ENCODE results near the gene HSPA1B.
"Not testable (repeated sequence)": the region's sequence is repeated elsewhere in the genome, so short reads cannot be mapped to it uniquely, and the experiment has no call there.

Gene HSPA1B

GRCh38 chr6:31792761-31793171 is 34.8 kb upstream of the HSPA1B start:
- Histone ChIP-seq H3K4me3 (no peak overlapping the region), H3K27me3 (ENCODE audit: low read depth) (no peaks in the 10 kb centered on the region), H3K36me3 (replicated peaks) (peaks cover 51% of the 10 kb centered on the region), H3K9me3 (no peaks in the 10 kb centered on the region), H3K4me1 (peaks cover 8% of the 10 kb centered on the region)
- DNase-seq (ENCODE audit: low spot score in 2 of 2) = no peak
- in situ Hi-C loops (cut with MboI; ENCODE audit: low sequenced_read_pairs) = no loop called here

- in situ Hi-C loops (cut with MboI; ENCODE audit: low sequenced_read_pairs); H3K27me3 ChIP-seq (ENCODE audit: low read depth); DNase-seq (ENCODE audit: low spot score in 2 of 2); H3K9me3 ChIP-seq; H3K4me1 ChIP-seq: not testable (repeated sequence)
- Histone ChIP-seq H3K4me3 (peak overlapping the region; percentile 96), H3K36me3 (replicated peaks) (peaks cover 52% of the 10 kb centered on the region)
Observed at GRCh38 chr6:31793927-31794245, 33.7 kb upstream of the HSPA1B start.

- H3K36me3 ChIP-seq (replicated peaks) = peaks cover 47% of the 10 kb centered on the region
Observed at GRCh38 chr6:31794294-31794865, 33.2 kb upstream of the HSPA1B start.

GRCh38 chr6:31794866-31795615 is 32.5 kb upstream of the HSPA1B start:
- in situ Hi-C loops (cut with MboI; ENCODE audit: low sequenced_read_pairs) = no loop called here
- Histone ChIP-seq H3K4me1 (peaks cover 8% of the 10 kb centered on the region), H3K9me3 (no peaks in the 10 kb centered on the region), H3K27me3 (ENCODE audit: low read depth) (no peaks in the 10 kb centered on the region), H3K4me3 (peak overlapping the region; percentile 96), H3K36me3 (replicated peaks) (peaks cover 42% of the 10 kb centered on the region)
- DNase-seq (ENCODE audit: low spot score in 2 of 2) = no peak

More at GRCh38 chr6:31794294-31794865, 33.2 kb upstream of the HSPA1B start:
- Histone ChIP-seq H3K27me3 (ENCODE audit: low read depth) (no peaks in the 10 kb centered on the region), H3K9me3 (no peaks in the 10 kb centered on the region), H3K4me1 (peaks cover 8% of the 10 kb centered on the region), H3K4me3 (peak overlapping the region; percentile 96)
- peak in 1 of 2 experiments; percentile 50 for DNase-seq (ENCODE audit: low spot score in 2 of 2)
- in situ Hi-C loops (cut with MboI; ENCODE audit: low sequenced_read_pairs) = no loop called here

- peaks cover 8% of the 10 kb centered on the region for H3K4me1 ChIP-seq
- peak within 1 kb of the TSS; percentile 96 for H3K4me3 ChIP-seq
- H3K9me3 ChIP-seq = no peaks in the 10 kb centered on the region
- peaks cover 35% of the 10 kb centered on the region for H3K36me3 ChIP-seq (replicated peaks)
- in situ Hi-C loops (cut with MboI; ENCODE audit: low sequenced_read_pairs) = no loop called here
- peak; percentile 90 to 95 for DNase-seq (ENCODE audit: low spot score in 2 of 2)
- no peaks in the 10 kb centered on the region for H3K27me3 ChIP-seq (ENCODE audit: low read depth)
Observed at GRCh38 chr6:31795616-31796298, 31.8 kb upstream of the HSPA1B start, which contains the start of gene VARS1. Gene VARS1 (minus strand): TSS chr6:31795752. CDS start chr6:31795217, 535 bp downstream.

- Histone ChIP-seq H3K27me3 (ENCODE audit: low read depth) (no peaks in the 10 kb centered on the region), H3K4me3 (no peak overlapping the region), H3K9me3 (no peaks in the 10 kb centered on the region), H3K4me1 (peaks cover 8% of the 10 kb centered on the region), H3K36me3 (replicated peaks) (peaks cover 32% of the 10 kb centered on the region)
- in situ Hi-C loops (cut with MboI; ENCODE audit: low sequenced_read_pairs) = no loop called here
- DNase-seq (ENCODE audit: low spot score in 2 of 2) = no peak
Observed at GRCh38 chr6:31796993-31797385, 30.5 kb upstream of the HSPA1B start.

- peaks cover 8% of the 10 kb centered on the region for H3K4me1 ChIP-seq
Observed at GRCh38 chr6:31797588-31797987, 29.9 kb upstream of the HSPA1B start.

GRCh38 chr6:31799781-31800180 is 27.8 kb upstream of the HSPA1B start:
- DNase-seq (ENCODE audit: low spot score in 2 of 2) = no peak
- Histone ChIP-seq H3K9me3 (no peaks in the 10 kb centered on the region), H3K4me3 (no peak overlapping the region), H3K4me1 (peaks cover 4% of the 10 kb centered on the region), H3K27me3 (ENCODE audit: low read depth) (no peaks in the 10 kb centered on the region), H3K36me3 (replicated peaks) (peaks cover 35% of the 10 kb centered on the region)
- in situ Hi-C loops (cut with MboI; ENCODE audit: low sequenced_read_pairs) = no loop called here

More at GRCh38 chr6:31797588-31797987, 29.9 kb upstream of the HSPA1B start:
- Histone ChIP-seq H3K4me3 (no peak overlapping the region), H3K36me3 (replicated peaks) (peaks cover 30% of the 10 kb centered on the region), H3K9me3 (no peaks in the 10 kb centered on the region), H3K27me3 (ENCODE audit: low read depth) (no peaks in the 10 kb centered on the region)
- DNase-seq (ENCODE audit: low spot score in 2 of 2) = no peak
- in situ Hi-C loops (cut with MboI; ENCODE audit: low sequenced_read_pairs) = no loop called here

- H3K27me3 ChIP-seq (ENCODE audit: low read depth); H3K4me1 ChIP-seq; H3K9me3 ChIP-seq; DNase-seq (ENCODE audit: low spot score in 2 of 2); H3K4me3 ChIP-seq; in situ Hi-C loops (cut with MboI; ENCODE audit: low sequenced_read_pairs): not testable (repeated sequence)
- peaks cover 38% of the 10 kb centered on the region for H3K36me3 ChIP-seq (replicated peaks)
Observed at GRCh38 chr6:31801031-31801927, 26.3 kb upstream of the HSPA1B start.

GRCh38 chr6:31805939-31806469 is 21.5 kb upstream of the HSPA1B start:
- DNase-seq (ENCODE audit: low spot score in 2 of 2) = no peak
- Histone ChIP-seq H3K27me3 (ENCODE audit: low read depth) (no peaks in the 10 kb centered on the region), H3K36me3 (replicated peaks) (peaks cover 30% of the 10 kb centered on the region), H3K9me3 (no peaks in the 10 kb centered on the region), H3K4me1 (peaks cover 8% of the 10 kb centered on the region), H3K4me3 (peak overlapping the region; percentile 89)
- in situ Hi-C loops (cut with MboI; ENCODE audit: low sequenced_read_pairs) = no loop called here

- in situ Hi-C loops (cut with MboI; ENCODE audit: low sequenced_read_pairs) = no loop called here
- H3K9me3 ChIP-seq = no peaks in the 10 kb centered on the region
- peaks cover 24% of the 10 kb centered on the region for H3K36me3 ChIP-seq (replicated peaks)
- H3K27me3 ChIP-seq (ENCODE audit: low read depth) = no peaks in the 10 kb centered on the region
- H3K4me1 ChIP-seq = peaks cover 8% of the 10 kb centered on the region
- peak; percentile 96 to 98 for DNase-seq (ENCODE audit: low spot score in 2 of 2)
- peak within 1 kb of the TSS; percentile 89 for H3K4me3 ChIP-seq
Observed at GRCh38 chr6:31806470-31807272, 20.9 kb upstream of the HSPA1B start, which contains the start of gene LSM2. Gene LSM2 (minus strand): TSS chr6:31806966. CDS start chr6:31806757, 209 bp downstream.

- H3K4me3 ChIP-seq; in situ Hi-C loops (cut with MboI; ENCODE audit: low sequenced_read_pairs); H3K27me3 ChIP-seq (ENCODE audit: low read depth); H3K4me1 ChIP-seq; H3K9me3 ChIP-seq; DNase-seq (ENCODE audit: low spot score in 2 of 2); H3K36me3 ChIP-seq (replicated peaks): not testable (repeated sequence)
Observed at GRCh38 chr6:31808599-31808998, 18.9 kb upstream of the HSPA1B start.
